ENCODE measurements around the gene PCSK9. TPM values are rescaled to one million over a fixed set of nuclear protein-coding genes. Genes with fewer than 3 reads are reported as not detected.
A peak's percentile ranks its signal among the peaks of the same experiment; 100 is the strongest.
"Not testable (repeated sequence)": the region's sequence is repeated elsewhere in the genome, so short reads cannot be mapped to it uniquely, and the experiment has no call there.

PCSK9 gene
- total RNA-seq, 4 donors from 2014 or later, result 0.44 to 4.3 (median 2.5) TPM

DNA sequence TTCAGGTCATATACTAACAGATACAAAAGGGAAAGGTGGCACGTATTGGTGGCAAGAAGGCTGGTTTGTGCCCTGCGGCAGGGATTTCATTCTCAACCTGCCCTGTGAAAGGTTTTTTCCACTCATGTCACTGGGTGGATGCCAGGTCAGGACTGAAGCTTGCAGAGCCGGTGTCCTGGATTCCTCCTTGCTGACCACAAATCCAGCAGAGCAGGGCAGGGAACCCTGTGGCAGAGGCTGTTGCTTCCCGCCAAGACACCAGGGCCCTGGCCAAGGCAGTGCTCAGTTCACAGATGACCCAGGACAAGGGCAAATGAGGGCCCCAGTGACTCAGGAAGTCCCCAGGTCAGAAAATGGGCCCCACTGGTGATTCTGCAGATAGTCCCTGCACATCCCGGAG is 24.2 kb upstream of the PCSK9 start:
- no peak overlapping the region for H3K27ac ChIP-seq
- DNase-seq (ENCODE audit: low spot score in 2 of 2), result no peak
- no peaks in the 10 kb centered on the region for H3K4me1 ChIP-seq
- no peak overlapping the region for H3K4me3 ChIP-seq
- H3K36me3 ChIP-seq, result no peaks in the 10 kb centered on the region
- WGBS, 2 donors, result 75 to 93% methylated on average over 4 to 5 of the region's 5 CpGs
- H3K9me3 ChIP-seq, result peaks cover 0 to 2% (median 0%) of the 10 kb centered on the region in 4 donors
- H3K27me3 ChIP-seq, result peaks cover 0 to 13% of the 10 kb centered on the region in 2 donors
- TF ChIP-seq, protein P1, sequence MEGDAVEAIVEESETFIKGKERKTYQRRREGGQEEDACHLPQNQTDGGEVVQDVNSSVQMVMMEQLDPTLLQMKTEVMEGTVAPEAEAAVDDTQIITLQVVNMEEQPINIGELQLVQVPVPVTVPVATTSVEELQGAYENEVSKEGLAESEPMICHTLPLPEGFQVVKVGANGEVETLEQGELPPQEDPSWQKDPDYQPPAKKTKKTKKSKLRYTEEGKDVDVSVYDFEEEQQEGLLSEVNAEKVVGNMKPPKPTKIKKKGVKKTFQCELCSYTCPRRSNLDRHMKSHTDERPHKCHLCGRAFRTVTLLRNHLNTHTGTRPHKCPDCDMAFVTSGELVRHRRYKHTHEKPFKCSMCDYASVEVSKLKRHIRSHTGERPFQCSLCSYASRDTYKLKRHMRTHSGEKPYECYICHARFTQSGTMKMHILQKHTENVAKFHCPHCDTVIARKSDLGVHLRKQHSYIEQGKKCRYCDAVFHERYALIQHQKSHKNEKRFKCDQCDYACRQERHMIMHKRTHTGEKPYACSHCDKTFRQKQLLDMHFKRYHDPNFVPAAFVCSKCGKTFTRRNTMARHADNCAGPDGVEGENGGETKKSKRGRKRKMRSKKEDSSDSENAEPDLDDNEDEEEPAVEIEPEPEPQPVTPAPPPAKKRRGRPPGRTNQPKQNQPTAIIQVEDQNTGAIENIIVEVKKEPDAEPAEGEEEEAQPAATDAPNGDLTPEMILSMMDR (IDR thresholded peaks at IDR 0.05), result no peak
- TF ChIP-seq POLR2A (IDR thresholded peaks at IDR 0.05) (no peak), EP300 (IDR thresholded peaks at IDR 0.05) (no peak)

DNA sequence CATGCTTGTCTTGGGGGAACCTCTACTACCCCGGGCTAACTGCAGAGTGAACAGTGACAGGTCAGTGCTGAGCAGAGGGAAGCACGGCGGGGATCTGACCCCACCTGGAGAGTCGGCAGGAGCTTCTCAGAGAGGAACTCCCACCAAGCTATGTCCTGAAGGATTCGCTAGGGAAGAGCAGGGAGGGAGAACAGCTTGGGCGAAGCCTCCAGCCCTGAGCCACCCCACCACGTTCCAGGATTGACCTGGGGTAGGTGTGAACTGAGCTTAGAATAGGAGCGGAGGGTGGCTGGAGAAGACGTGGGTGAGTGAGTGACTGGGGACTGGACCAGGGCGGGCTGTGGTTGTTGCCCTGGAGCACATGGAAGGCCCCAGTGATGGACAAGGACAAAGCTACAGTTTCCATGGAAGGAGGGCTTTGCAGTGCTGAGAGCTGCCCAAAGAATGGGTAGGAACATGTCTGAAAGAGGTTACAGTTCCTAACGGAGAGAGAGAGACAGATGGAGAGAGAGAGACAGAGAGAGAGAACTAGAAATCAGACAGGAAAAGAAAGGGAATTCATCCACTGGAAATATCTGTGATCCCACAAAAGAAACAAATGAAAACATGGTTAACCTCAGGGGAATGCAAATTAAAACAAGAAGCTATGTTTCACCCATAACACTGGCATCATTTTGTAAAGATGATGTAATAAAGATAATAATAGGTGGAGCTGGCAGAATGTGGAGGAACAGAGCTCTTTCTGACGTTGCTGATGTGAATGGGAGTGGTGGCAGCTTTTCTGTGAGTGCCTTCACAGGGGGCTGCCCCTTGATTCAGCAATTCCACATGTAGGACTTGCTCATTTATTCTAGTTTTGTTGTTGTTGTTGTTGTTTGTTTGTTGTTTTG is 23.4 kb upstream of the PCSK9 start:
- WGBS, 2 donors, result 67% methylated on average over 12 of the region's 12 CpGs
- Histone ChIP-seq H3K4me3 (no peak overlapping the region), H3K27me3 (peaks cover 0 to 13% of the 10 kb centered on the region in 2 donors), H3K27ac (no peak overlapping the region), H3K36me3 (no peaks in the 10 kb centered on the region), H3K9me3 (peaks cover 0 to 2% (median 0%) of the 10 kb centered on the region in 4 donors), H3K4me1 (no peaks in the 10 kb centered on the region)
- DNase-seq (ENCODE audit: low spot score in 2 of 2), result no peak
- no peak for TF ChIP-seq POLR2A (IDR thresholded peaks at IDR 0.05)
- TF ChIP-seq EP300 (IDR thresholded peaks at IDR 0.05), result no peak
- TF ChIP-seq, protein P1 (IDR thresholded peaks at IDR 0.05), result no peak

DNA sequence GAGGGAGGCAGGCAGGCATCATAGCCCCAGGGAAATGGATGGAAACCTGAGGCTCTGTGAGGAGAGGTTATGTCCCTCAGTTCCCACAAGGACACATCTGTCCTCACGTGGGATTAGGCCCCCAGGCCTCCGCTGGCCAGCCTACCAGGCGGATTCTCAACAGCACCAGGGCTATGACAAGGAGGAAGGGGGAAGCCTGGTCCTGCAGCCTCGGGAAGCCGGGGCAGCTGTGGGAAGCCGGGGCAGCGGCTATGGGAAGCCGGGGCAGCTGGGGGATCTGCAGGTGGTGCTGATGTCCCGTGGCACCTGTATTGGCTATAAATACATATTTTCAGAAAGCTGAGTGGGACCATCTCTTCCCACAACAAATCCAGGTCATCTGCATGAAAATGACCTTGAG is 21.0 kb upstream of the PCSK9 start:
- Histone ChIP-seq H3K36me3 (no peaks in the 10 kb centered on the region), H3K27ac (no peak overlapping the region), H3K9me3 (peaks cover 0 to 2% (median 0%) of the 10 kb centered on the region in 4 donors), H3K4me3 (no peak overlapping the region), H3K4me1 (peaks cover 0 to 5% (median 0%) of the 10 kb centered on the region in 4 donors), H3K27me3 (peaks cover 0 to 13% of the 10 kb centered on the region in 2 donors)
- TF ChIP-seq EP300 (IDR thresholded peaks at IDR 0.05), result no peak
- TF ChIP-seq, protein P1 (IDR thresholded peaks at IDR 0.05), result no peak
- TF ChIP-seq POLR2A (IDR thresholded peaks at IDR 0.05), result no peak
- WGBS, 2 donors, result 81 to 84% methylated on average over 9 of the region's 9 CpGs
- DNase-seq (ENCODE audit: low spot score in 2 of 2), result no peak

DNA sequence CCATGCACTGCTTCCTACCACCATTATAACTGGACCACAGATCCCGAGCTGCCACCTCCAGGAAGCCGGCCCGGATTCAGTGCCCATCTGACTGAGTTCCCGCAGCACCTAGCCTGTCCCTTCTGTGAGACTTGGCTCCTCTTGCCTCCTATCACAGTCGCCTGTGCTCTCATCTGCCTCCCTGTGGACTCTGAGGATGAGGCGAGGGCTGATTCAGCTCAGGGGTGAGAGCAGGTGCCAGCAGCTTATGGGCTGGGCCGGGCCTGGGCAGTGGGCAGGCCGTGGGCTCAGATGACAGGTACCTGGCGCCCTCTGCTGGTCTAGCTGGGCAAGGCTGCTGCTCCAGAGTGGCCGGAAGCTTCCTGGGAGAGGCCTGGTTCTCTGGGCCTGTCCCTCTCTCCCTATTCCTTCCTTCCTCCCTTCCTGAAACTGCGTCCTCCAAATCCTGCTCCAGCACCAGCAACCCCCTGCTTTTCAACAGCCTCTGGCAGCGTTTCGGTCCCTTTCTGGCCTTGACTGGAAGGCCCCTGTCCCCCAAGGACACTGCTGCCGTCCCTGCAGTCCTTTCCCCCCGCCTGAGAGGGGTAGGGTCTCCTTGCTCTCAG is 17.3 kb upstream of the PCSK9 start:
- Histone ChIP-seq H3K9me3 (peaks cover 0 to 2% (median 0%) of the 10 kb centered on the region in 4 donors), H3K4me1 (peaks cover 0 to 5% (median 0%) of the 10 kb centered on the region in 4 donors), H3K27ac (peak overlapping the region in 1 of 4 donors; percentile 17), H3K4me3 (no peak overlapping the region), H3K27me3 (peaks cover 0 to 13% of the 10 kb centered on the region in 2 donors), H3K36me3 (no peaks in the 10 kb centered on the region)
- 36 to 62% methylated on average over 10 to 13 of the region's 15 CpGs for WGBS, 2 donors
- TF ChIP-seq, protein P1 (IDR thresholded peaks at IDR 0.05), result peak; percentile 68 to 81 (median 78)
- TF ChIP-seq POLR2A (IDR thresholded peaks at IDR 0.05), result no peak
- DNase-seq (ENCODE audit: low spot score in 2 of 2), result peak; percentile 53 to 72

DNA sequence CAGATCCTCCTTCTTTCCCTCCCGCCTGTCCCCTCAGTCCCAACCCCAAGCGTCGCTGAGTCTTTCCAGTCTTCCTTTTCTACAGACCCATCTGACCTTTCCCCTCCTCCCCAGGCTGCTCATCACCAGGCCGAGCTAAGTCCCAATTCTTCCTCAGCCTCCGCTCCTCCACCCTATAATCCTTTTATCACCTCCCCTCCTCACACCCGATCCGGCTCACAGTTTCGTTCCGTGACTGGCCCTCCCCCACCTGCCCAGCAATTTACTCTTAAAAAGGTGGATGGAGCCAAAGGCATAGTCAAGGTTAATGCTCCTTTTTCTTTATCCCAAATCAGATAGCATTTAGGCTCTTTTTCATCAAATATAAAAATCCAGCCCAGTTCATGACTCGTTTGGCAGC is 15.2 kb upstream of the PCSK9 start:
- H3K27ac ChIP-seq; H3K4me3 ChIP-seq; DNase-seq (ENCODE audit: low spot score in 2 of 2); H3K36me3 ChIP-seq; H3K27me3 ChIP-seq; H3K9me3 ChIP-seq; H3K4me1 ChIP-seq: not testable (repeated sequence)
- WGBS, 2 donors, result 62 to 68% methylated on average over 10 of the region's 10 CpGs

DNA sequence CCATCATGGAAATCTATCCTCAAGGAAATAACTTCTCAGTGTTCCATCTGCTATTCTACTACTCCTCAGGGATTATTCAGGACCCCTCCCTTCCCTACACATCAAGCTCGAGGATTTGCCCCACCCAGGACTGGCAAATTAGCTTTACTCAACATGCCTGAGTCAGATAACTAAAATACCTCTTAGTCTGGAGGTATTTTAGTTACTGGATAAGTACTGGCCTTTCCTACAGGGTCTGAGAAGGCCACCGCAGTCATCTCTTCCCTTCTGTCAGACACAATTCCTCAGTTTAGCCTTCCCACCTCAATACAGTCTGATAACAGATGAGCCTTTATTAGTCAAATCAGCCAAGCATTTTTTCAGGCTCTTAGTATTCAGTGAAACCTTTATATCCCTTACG is 12.7 kb upstream of the PCSK9 start:
- H3K4me1 ChIP-seq; H3K36me3 ChIP-seq; H3K9me3 ChIP-seq; H3K27ac ChIP-seq; H3K4me3 ChIP-seq; H3K27me3 ChIP-seq; DNase-seq (ENCODE audit: low spot score in 2 of 2): not testable (repeated sequence)
- 55 to 59% methylated on average over 3 of the region's 3 CpGs for WGBS, 2 donors

DNA sequence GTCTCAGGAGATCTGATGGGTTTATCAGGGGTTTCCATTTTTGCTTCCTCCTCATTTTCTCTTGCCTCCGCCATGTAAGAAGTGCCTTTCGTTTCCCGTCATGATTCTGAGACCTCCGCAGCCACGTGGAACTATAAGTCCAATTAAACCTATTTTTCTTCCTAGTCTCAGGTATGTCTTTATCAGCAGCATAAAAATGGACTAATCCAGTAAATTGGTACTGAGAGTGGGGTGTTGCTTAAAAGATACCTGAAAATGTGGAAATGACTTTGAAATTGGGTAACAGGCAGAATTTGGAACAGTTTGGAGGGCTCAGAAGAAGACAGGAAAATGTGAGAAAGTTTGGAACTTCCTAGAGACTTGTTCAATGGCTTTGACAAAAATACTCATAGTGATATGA is 8.2 kb upstream of the PCSK9 start:
- H3K36me3 ChIP-seq, result not testable (repeated sequence)

More for the DNA sequence above, 8.2 kb upstream of the PCSK9 start:
- H3K9me3 ChIP-seq; H3K4me3 ChIP-seq; H3K27ac ChIP-seq; H3K4me1 ChIP-seq; DNase-seq (ENCODE audit: low spot score in 2 of 2): not testable (repeated sequence)
- peaks cover 0 to 11% of the 10 kb centered on the region in 2 donors for H3K27me3 ChIP-seq
- 96 to 98% methylated on average over 5 of the region's 5 CpGs for WGBS, 2 donors
